ENCODE measurements around the gene OPA1.

DNA sequence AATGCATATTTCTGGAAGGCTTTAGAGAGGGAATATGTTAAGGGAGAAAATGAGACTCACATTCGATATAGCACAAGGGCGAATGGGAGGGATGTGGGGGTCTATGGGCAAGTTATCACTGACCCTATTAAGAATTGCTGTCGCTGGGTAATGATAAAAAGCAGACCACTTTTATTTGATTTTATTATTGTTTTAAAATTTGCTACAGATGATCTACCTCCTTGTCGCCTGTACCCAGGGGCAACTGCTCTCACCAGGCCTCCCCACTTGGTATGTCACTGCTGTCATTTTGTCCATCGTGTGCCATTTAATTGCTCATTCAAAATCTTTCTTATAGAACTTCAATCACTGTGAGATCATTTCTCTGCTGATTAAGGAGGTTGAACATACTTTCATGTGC is 153.8 kb downstream of the OPA1 start:
- TF ChIP-seq YY1 (IDR thresholded peaks at IDR 0.05; ENCODE audit: low read depth) (no peak), TAF1 (IDR thresholded peaks at IDR 0.05; ENCODE audit: low read depth) (no peak), TEAD4 (IDR thresholded peaks at IDR 0.05) (no peak), EP300 (IDR thresholded peaks at IDR 0.05; ENCODE audit: borderline replicate concordance) (no peak), FOXM1 (IDR thresholded peaks at IDR 0.05; ENCODE audit: borderline replicate concordance, low read depth) (no peak), ZBTB7A (IDR thresholded peaks at IDR 0.05; ENCODE audit: low read depth) (no peak), CREB1 (IDR thresholded peaks at IDR 0.05; ENCODE audit: low read depth) (no peak), CEBPB (IDR thresholded peaks at IDR 0.05) (no peak), RAD21 (IDR thresholded peaks at IDR 0.05; ENCODE audit: low read depth) (no peak)
- TF ChIP-seq, protein P1, sequence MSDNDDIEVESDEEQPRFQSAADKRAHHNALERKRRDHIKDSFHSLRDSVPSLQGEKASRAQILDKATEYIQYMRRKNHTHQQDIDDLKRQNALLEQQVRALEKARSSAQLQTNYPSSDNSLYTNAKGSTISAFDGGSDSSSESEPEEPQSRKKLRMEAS (IDR thresholded peaks at IDR 0.05), result no peak
- TF ChIP-seq, protein P2, sequence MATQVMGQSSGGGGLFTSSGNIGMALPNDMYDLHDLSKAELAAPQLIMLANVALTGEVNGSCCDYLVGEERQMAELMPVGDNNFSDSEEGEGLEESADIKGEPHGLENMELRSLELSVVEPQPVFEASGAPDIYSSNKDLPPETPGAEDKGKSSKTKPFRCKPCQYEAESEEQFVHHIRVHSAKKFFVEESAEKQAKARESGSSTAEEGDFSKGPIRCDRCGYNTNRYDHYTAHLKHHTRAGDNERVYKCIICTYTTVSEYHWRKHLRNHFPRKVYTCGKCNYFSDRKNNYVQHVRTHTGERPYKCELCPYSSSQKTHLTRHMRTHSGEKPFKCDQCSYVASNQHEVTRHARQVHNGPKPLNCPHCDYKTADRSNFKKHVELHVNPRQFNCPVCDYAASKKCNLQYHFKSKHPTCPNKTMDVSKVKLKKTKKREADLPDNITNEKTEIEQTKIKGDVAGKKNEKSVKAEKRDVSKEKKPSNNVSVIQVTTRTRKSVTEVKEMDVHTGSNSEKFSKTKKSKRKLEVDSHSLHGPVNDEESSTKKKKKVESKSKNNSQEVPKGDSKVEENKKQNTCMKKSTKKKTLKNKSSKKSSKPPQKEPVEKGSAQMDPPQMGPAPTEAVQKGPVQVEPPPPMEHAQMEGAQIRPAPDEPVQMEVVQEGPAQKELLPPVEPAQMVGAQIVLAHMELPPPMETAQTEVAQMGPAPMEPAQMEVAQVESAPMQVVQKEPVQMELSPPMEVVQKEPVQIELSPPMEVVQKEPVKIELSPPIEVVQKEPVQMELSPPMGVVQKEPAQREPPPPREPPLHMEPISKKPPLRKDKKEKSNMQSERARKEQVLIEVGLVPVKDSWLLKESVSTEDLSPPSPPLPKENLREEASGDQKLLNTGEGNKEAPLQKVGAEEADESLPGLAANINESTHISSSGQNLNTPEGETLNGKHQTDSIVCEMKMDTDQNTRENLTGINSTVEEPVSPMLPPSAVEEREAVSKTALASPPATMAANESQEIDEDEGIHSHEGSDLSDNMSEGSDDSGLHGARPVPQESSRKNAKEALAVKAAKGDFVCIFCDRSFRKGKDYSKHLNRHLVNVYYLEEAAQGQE (IDR thresholded peaks at IDR 0.05; ENCODE audit: low read depth), result no peak
